ENCODE measurements around the gene COA8.

COA8 gene

GRCh38 chr14:103562429-103563225, at the start of gene COA8, which contains the start of gene BAG5:
TSS of gene COA8 (plus strand) at chr14:103562960. CDS start at chr14:103563002, 42 bp downstream.
TSS of gene BAG5 (minus strand) at chr14:103562657. CDS start at chr14:103561164, 1,493 bp downstream.
- Histone ChIP-seq H3K4me1 (peaks cover 55 to 74% (median 66%) of the 10 kb centered on the region in 10 experiments), H3K9me3 (replicated peaks in 1 of 11) (no peaks in the 10 kb centered on the region), H3K4me2 (peak within 1 kb of the TSS; percentile 92 to 97 (median 95)), H3K36me3 (peaks cover 27 to 43% (median 38%) of the 10 kb centered on the region in 11 experiments), H3K4me3 (peak within 1 kb of the TSS; percentile 87 to 100 (median 98)), H3K27me3 (no peaks in the 10 kb centered on the region), H4K20me1 (peaks cover 55 to 94% (median 70%) of the 10 kb centered on the region in 11 experiments), H3K27ac (peak within 1 kb of the TSS; percentile 93 to 99 (median 97)), H3K9ac (peak within 1 kb of the TSS; percentile 88 to 98 (median 95))
- no peak for TF ChIP-seq Cebpa-rat (IDR thresholded peaks at IDR 0.05)

- Histone ChIP-seq H3K4me2 (peak overlapping the region in 5 of 11 experiments; percentile 11 to 52 (median 48); a peak in 8 of 22 replicates), H3K9ac (no peak overlapping the region), H3K4me3 (no peak overlapping the region), H3K36me3 (peaks cover 0 to 27% (median 19%) of the 10 kb centered on the region in 11 experiments; a peak in 19 of 22 replicates), H3K4me1 (peaks cover 31 to 78% (median 43%) of the 10 kb centered on the region in 10 experiments), H4K20me1 (peaks cover 0 to 84% (median 26%) of the 10 kb centered on the region in 11 experiments; a peak in 18 of 22 replicates), H3K9me3 (replicated peaks in 1 of 11) (no peaks in the 10 kb centered on the region), H3K27ac (no peak overlapping the region), H3K27me3 (no peaks in the 10 kb centered on the region)
- no peak for TF ChIP-seq Cebpa-rat (IDR thresholded peaks at IDR 0.05)
Measured at GRCh38 chr14:103514596-103515421, 48.0 kb upstream of the COA8 start.

- peaks cover 40 to 85% (median 57%) of the 10 kb centered on the region in 10 experiments for H3K4me1 ChIP-seq
- H3K9ac ChIP-seq = peak overlapping the region in 5 of 11 experiments; percentile 1 to 50 (median 14); a peak in 4 of 22 replicates
- peak overlapping the region in 3 of 11 experiments; percentile 7 to 34 (median 26); a peak in 3 of 22 replicates for H3K4me2 ChIP-seq
- H3K36me3 ChIP-seq = peaks cover 0 to 9% (median 2%) of the 10 kb centered on the region in 11 experiments; a peak in 9 of 22 replicates
- H3K27me3 ChIP-seq = peaks cover 2 to 14% (median 12%) of the 10 kb centered on the region in 11 experiments
- no peaks in the 10 kb centered on the region for H3K9me3 ChIP-seq (replicated peaks in 1 of 11)
- TF ChIP-seq Cebpa-rat (IDR thresholded peaks at IDR 0.05) = no peak
- peaks cover 0 to 85% (median 28%) of the 10 kb centered on the region in 11 experiments; a peak in 18 of 22 replicates for H4K20me1 ChIP-seq
- no peak overlapping the region for H3K4me3 ChIP-seq
- H3K27ac ChIP-seq = no peak overlapping the region
Measured at GRCh38 chr14:103516426-103517173, 46.2 kb upstream of the COA8 start.

- Histone ChIP-seq H3K4me1 (peaks cover 43 to 88% (median 62%) of the 10 kb centered on the region in 10 experiments), H3K9ac (peak overlapping the region in 5 of 11 experiments; percentile 1 to 50 (median 13); a peak in 4 of 22 replicates)
- TF ChIP-seq Cebpa-rat (IDR thresholded peaks at IDR 0.05) = no peak
Measured at GRCh38 chr14:103517174-103517566, 45.6 kb upstream of the COA8 start.

GRCh38 chr14:103517721-103518421, 44.9 kb upstream of the COA8 start:
- H3K9ac ChIP-seq = peak overlapping the region in 7 of 11 experiments; percentile 7 to 58 (median 35); a peak in 8 of 22 replicates
- H3K36me3 ChIP-seq = peaks cover 0 to 3% (median 0%) of the 10 kb centered on the region in 11 experiments; a peak in 1 of 22 replicates
- H4K20me1 ChIP-seq = peaks cover 0 to 86% (median 28%) of the 10 kb centered on the region in 11 experiments; a peak in 17 of 22 replicates
- peaks cover 41 to 89% (median 62%) of the 10 kb centered on the region in 10 experiments for H3K4me1 ChIP-seq
- H3K27ac ChIP-seq = no peak overlapping the region
- H3K9me3 ChIP-seq (replicated peaks in 1 of 11) = 0 out of 22 replicates have a peak, but pooled peaks cover 0 to 3% (median 0%) of the 10 kb centered on the region in 11 experiments
- no peak for TF ChIP-seq Cebpa-rat (IDR thresholded peaks at IDR 0.05)
- peaks cover 15 to 27% (median 25%) of the 10 kb centered on the region in 11 experiments for H3K27me3 ChIP-seq
- H3K4me3 ChIP-seq = no peak overlapping the region
- H3K4me2 ChIP-seq = peak overlapping the region in 5 of 11 experiments; percentile 79 to 87 (median 86); a peak in 4 of 22 replicates

More at GRCh38 chr14:103517174-103517566, 45.6 kb upstream of the COA8 start:
- Histone ChIP-seq H3K36me3 (peaks cover 0 to 6% (median 0%) of the 10 kb centered on the region in 11 experiments; a peak in 1 of 22 replicates), H3K4me2 (no peak overlapping the region), H4K20me1 (peaks cover 0 to 87% (median 28%) of the 10 kb centered on the region in 11 experiments; a peak in 18 of 22 replicates), H3K9me3 (replicated peaks in 1 of 11) (no peaks in the 10 kb centered on the region), H3K27ac (no peak overlapping the region), H3K4me3 (no peak overlapping the region), H3K27me3 (peaks cover 8 to 20% (median 18%) of the 10 kb centered on the region in 11 experiments)

GRCh38 chr14:103518422-103519042, 44.2 kb upstream of the COA8 start:
- Histone ChIP-seq H3K4me3 (peak overlapping the region in 1 of 10 experiments; percentile 9; a peak in 1 of 20 replicates), H3K27me3 (peaks cover 22 to 34% (median 32%) of the 10 kb centered on the region in 11 experiments), H3K36me3 (peaks cover 0 to 3% (median 0%) of the 10 kb centered on the region in 11 experiments; a peak in 1 of 22 replicates), H4K20me1 (peaks cover 0 to 85% (median 33%) of the 10 kb centered on the region in 11 experiments; a peak in 17 of 22 replicates), H3K4me2 (peak overlapping the region; percentile 79 to 90 (median 86)), H3K9me3 (replicated peaks in 1 of 11) (0 out of 22 replicates have a peak, but pooled peaks cover 0 to 9% (median 0%) of the 10 kb centered on the region in 11 experiments), H3K9ac (peak overlapping the region in 7 of 11 experiments; percentile 7 to 58 (median 41); a peak in 10 of 22 replicates), H3K4me1 (peaks cover 35 to 87% (median 60%) of the 10 kb centered on the region in 10 experiments), H3K27ac (peak overlapping the region in 2 of 11 experiments; percentile 34 to 43; a peak in 3 of 22 replicates)
- no peak for TF ChIP-seq Cebpa-rat (IDR thresholded peaks at IDR 0.05)
